Measurements from ENCODE around the gene ODAD3.

Gene ODAD3

DNA sequence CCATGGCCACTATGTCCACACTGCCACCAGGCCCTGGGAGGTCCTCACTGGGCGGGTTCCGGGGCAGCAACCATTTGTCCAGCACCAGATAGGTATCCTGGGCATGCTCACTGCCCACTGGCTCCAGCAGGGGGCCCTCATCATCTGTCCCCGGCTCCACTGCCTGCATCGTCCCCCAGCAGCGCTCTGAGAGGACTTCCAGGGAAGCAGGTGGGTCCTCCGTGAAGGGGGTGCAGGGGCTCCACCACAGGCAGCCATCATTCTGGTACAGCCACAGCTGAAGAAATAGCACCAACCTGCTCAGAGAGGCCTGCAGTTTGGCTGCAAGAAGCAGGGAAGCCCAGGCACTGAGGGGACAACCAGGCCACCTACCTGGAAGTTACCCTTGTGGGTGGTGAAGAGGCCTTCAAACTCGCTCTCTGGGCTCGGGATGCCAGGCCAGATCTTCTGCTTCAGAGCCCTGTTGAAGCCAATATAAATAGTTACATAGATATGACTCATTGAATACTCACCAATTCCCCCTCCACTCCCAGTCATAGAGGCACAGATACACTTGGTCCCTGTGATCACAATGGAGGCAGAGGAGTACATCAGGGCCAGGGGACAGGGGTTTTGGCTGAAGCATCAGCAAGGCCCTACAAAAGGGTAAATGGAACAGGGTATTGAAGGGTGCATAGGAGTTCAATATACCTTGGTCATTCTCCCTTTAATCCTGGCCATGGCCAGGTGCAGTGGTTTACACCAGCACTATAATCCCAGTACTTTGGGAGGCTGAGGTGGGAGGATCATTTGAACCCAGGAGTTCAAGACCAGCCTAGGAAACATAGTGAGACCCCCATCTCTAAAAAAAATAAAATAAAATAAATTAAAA is 56.4 kb downstream of the ODAD3 start:
- TF ChIP-seq CTCF (IDR thresholded peaks at IDR 0.05), result no peak; the same call in 1 of the 2 replicates

GRCh38 chr19:11377756-11378155 is 57.2 kb downstream of the ODAD3 start:
- no peak for TF ChIP-seq CTCF (IDR thresholded peaks at IDR 0.05)

GRCh38 chr19:11377237-11377636 is 57.7 kb downstream of the ODAD3 start:
- no peak for TF ChIP-seq CTCF (IDR thresholded peaks at IDR 0.05)

DNA sequence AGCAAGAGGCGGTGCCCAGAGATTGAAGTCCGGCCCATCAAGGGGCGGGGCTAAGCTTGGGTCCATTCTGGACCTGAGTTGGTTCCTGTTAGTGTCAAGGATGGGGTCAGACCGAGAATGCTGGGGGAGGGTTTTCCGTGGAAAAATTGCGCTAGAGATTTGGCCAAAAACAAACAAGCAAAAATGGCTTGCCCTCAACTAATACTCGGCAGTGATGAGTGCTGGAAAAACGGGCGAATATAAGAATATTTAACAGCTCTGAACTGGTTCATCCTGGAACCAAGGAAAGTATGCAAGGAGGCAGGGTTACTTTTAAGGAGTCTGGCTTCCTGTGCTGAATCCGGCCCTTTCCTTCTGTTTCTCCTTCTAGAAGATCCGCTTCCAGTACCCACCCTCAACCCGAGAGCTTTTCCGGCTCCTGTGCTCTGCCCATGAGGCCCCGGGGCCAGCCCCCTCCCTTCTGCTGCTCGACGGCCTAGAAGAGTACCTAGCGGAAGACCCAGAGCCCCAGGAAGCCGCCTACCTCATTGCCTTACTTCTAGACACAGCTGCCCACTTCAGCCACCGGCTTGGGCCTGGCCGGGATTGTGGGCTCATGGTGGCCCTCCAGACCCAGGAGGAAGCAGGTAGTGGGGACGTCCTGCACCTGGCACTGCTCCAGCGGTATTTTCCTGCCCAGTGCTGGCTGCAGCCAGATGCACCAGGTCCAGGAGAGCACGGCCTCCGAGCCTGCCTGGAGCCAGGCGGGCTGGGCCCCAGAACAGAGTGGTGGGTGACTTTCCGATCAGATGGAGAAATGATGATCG is 59.6 kb downstream of the ODAD3 start:
- TF ChIP-seq CTCF (IDR thresholded peaks at IDR 0.05), result no peak

DNA sequence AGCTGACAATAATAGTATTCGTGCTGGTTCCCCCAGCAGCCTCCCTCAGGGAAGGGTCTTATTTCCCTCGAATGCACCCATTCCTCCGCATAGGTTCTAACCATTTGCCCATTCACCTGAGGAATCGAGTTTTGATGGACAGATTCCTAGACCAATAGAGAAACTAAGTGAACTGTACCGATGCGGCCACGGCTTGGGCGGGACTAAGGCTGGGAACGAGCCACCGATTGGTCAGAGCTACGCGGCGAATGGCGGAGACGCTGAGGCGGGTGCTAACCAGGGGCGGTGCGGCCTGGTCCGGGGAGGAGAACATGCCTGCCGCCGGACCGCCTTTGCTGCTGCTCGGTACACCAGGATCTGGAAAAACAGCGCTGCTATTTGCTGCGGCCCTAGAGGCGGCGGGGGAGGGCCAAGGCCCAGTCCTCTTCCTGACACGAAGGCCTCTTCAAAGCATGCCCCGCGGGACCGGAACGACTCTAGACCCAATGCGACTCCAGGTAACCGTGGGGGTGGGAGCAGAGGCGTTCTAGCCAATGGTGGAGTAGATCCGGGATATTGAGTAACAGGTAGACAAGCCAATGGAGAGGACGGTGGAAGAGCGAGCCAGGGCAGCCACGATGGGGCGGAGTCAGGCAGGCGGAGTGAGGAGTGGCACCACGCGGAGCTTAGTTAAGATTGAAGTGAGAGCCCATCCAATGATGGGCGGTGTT is 60.3 kb downstream of the ODAD3 start, which contains the start of gene SWSAP1:
Gene SWSAP1 (plus strand): TSS at position 234 of the 710 bp plus-strand sequence. CDS start 15 bp downstream, at position 249.
- no peak for TF ChIP-seq CTCF (IDR thresholded peaks at IDR 0.05)

- no peak for TF ChIP-seq CTCF (IDR thresholded peaks at IDR 0.05)
These were observed 61.0 kb downstream of the ODAD3 start for GRCh38 chr19:11373885-11374432.
